CD4-positive, alpha-beta T cell treated with Interleukin-1 beta for 1 hour (primary cell): Measurements from ENCODE around the gene ZNF398.
"Not testable (repeated sequence)": the region's sequence is repeated elsewhere in the genome, so short reads cannot be mapped to it uniquely, and the experiment has no call there.

Source experiments
- DNase-seq, 2 donors: peaks; one replicate each; pipeline ENCODE4 v3.0.0-alpha.2; 2020 to 2022

Gene ZNF398, protein sequence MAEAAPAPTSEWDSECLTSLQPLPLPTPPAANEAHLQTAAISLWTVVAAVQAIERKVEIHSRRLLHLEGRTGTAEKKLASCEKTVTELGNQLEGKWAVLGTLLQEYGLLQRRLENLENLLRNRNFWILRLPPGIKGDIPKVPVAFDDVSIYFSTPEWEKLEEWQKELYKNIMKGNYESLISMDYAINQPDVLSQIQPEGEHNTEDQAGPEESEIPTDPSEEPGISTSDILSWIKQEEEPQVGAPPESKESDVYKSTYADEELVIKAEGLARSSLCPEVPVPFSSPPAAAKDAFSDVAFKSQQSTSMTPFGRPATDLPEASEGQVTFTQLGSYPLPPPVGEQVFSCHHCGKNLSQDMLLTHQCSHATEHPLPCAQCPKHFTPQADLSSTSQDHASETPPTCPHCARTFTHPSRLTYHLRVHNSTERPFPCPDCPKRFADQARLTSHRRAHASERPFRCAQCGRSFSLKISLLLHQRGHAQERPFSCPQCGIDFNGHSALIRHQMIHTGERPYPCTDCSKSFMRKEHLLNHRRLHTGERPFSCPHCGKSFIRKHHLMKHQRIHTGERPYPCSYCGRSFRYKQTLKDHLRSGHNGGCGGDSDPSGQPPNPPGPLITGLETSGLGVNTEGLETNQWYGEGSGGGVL

DNA sequence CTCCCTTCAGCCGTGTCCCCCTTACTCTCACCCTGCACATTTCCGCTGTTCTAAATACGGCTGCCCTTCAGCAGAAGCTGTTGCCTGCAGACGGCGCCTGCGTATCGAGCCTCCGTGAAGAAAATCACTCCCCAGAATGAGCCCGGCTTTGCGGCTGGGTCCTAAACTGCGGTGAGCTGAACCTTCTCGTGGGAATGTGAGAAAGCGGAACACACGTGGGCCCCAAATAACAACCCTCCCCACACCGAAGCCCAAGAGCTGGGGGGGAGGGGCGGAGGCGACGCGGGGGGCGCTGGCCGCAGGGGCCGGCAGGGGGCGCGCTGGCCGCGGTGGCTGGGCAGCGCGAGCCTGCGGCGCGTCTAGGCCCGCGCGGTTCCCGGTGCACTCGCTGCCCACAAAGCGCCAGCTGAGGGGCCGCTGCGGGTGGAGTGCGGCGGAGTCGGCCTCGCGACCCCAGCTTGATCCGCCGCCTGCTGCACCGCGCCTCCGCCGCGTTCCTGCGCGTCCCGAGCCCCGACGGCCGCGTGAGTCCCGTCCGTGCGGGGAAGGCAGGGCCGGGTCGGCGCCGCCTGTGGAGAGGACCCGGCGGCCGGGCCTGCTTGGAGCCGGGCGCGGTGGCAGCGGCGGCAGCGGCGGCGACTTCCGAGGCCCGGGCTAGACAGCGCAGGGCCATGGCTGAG, at the start of gene ZNF398:
TSS of gene ZNF398 (plus strand) at position 382 of the 680 bp plus-strand sequence. CDS start at position 672, 290 bp downstream.
- peak; percentile 88 for DNase-seq

DNA sequence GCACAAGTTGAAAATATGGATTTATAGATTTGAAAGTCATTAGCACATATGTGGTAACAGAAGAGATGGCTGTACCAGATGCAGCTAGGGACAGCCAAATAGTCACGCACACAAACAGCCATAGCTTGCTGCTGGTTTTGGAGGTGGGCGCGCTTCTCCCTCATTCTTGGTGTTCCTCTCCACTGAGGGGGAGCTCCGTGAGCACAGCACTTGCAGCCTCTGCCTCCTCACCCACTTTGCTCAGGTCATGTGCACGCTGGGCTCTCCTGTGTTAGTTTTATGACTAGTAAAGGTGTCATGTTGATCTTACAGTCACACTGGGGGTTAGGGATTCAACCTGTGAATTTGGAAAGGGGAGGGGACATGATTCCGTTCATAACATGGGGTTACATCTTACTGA, 48.2 kb upstream of the ZNF398 start:
- no peak for DNase-seq

DNA sequence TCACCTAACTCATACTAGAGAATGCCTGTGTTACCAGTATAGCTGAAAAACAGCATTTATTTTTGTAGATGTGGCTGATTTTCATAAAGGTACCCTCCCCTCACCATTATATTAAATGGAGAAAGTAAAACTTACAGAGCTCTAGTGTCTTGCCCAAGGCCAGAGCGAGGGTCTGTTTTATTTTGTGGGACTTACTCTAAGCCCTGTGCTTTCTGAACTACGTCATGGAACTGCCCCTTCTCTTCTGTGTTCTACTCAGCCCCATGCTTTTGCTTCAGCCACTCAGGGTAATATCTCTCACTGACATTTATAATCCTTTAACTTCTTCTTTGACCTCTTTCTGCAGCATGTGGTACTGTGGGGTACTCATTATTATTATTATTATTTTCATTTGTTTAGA, 46.4 kb upstream of the ZNF398 start:
- DNase-seq: no peak

DNA sequence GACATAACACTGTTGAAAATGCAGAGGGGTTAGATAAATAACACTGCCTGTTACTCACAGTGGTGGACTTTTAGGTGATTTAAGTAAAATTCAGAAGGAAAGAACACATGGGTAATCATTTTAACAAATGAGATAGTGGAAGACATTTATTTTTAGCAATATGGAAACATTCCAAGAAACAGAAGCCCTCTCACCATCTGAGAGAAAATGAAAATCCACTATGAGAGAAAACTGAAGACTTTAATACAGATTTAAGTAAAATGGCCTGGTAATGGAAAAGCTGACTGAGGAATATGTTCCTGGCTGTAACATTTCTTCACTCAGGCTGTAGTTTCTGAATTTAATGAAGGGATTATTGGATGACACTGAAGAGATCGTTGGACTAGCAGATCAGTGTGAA, 44.6 kb upstream of the ZNF398 start:
- DNase-seq: no peak

DNA sequence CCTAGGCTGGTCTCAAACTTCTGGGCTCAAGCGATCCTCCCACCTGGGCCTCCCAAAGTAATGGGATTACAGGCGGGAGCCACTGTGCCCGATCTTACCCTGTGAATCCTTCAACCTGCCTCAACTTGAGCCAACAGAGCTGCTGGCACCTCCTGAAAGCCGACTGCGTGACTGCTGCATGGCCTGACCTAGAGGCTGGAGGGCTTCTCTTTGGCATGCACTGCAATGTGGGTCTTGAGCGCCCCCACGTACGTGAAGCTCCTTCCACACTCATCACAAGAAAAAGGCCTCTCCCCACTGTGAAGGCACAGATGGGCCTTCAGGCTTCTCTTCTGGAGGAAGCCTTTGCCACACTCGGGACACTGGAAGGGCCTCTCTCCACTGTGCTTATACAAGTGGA, 43.8 kb upstream of the ZNF398 start:
- no peak for DNase-seq

GRCh38 chr7:149104214-149104613, 43.0 kb upstream of the ZNF398 start:
- DNase-seq: no peak

DNA sequence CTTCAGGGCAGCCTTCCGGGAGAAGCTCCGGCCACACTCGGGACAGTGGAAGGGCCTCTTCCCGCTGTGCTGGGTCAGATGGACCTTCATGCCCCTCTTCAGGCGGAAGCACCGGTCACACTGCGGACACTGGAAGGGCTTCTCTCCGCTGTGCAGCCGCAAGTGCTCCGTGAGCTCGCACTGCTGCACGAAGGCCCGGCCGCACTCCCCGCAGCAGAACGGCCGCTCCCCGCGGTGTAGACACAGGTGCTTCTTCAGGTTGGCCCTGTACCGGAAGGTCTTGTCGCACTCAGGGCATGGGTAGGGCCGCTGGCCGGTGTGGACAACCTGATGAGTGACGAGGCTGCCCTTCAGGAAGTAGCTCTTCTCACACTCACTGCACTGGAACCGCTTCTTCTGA, 42.5 kb upstream of the ZNF398 start:
- no peak for DNase-seq

- DNase-seq: no peak
Observed at GRCh38 chr7:149109969-149110368, 37.3 kb upstream of the ZNF398 start.

DNA sequence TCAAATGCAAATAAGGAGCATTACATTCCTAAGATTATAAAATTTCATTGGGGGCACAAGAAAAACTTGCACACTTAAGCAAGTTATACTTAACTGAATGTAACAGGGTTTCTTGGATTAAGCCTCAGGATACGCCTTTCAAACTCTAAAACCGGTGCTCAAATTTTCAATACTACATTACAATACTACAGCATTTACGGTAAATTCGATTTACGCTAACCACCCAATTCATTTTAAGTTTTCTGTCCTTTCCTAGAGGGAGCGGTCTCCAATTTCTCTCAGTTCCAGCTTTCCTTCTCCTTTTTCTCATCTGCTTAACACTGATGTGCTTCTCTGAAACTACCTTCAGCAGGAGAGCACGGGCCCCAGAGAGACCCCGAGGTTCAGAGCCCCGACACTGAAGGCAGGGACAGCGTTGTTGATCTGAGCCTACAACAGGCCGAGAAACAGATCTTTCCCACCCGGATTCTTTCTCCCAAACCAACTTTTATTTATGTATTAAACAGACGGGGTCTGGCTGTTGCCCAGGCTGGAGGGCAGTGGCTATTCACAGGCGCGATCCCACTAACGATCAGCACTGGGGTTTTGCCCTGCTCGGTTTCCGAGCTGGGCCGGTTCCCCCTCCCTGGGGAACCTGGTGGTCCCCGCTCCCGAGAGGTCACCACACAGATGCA, 21.9 kb upstream of the ZNF398 start:
- no peak for DNase-seq

- DNase-seq: peak; percentile 93 to 94
Observed at GRCh38 chr7:149125863-149126661, 21.2 kb upstream of the ZNF398 start, which contains the start of gene ZNF425. Gene ZNF425 (minus strand): TSS chr7:149126324. CDS start chr7:149126213, 111 bp downstream.

- peak; percentile 48 to 57 for DNase-seq
Observed at GRCh38 chr7:149126662-149127266, 20.5 kb upstream of the ZNF398 start.

DNA sequence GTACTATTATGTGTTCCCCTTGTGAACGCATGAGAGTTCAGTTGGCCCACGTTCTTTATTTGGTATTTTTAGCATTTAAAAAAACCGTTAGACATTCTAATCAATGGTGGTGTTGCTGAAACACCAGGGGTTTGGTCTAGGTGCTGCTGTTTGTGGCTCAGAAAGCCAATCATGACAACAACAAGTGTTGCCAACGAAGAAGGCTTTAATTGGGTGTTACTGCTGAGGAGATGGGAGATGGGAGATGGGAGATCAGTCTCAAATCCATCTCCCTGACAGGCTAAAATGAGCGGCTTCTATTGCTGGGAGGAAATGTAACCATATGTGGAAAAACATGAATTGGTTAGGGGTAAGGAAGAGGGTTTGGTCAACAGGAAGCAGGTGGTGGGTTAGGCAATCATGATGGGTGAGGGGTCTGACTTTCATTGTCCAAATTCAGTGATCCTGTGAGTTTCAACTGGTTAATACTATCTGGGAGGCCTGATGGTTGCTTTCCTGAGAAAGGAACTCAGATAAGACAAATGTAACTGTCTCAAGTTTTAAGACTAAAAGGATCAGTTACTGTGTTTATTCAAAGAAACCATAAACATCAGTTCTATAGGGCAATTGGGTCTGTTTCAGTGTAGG, 16.6 kb upstream of the ZNF398 start:
- no peak for DNase-seq

GRCh38 chr7:149133028-149133710, 14.1 kb upstream of the ZNF398 start:
- DNase-seq: no peak

- no peak for DNase-seq
Observed at GRCh38 chr7:149136118-149136517, 11.1 kb upstream of the ZNF398 start.

GRCh38 chr7:149140831-149141230, 6.4 kb upstream of the ZNF398 start:
- DNase-seq: no peak

- DNase-seq: no peak
Observed at GRCh38 chr7:149141893-149142292, 5.4 kb upstream of the ZNF398 start.

DNA sequence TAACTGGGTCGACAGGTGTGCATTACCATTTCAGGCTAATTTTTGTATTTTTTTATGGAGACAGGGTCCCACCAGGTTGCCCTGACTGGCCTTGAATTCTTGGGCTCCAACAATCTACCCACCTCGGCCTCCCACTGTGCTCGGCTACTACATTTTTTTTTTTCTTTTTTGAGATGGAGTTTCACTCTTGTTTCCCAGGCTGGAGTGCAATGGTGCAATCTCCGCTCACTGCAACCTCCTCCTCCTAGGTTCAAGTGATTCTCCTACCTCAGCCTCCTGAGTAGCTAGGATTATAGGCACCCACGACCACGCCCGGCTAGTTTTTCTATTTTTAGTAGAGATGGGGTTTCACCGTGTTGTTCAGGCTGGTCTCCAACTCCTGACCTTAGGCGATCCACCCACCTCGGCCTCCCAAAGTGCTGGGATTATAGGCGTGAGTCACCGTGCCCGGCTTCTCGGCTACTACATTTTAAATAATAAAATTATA, 2.8 kb upstream of the ZNF398 start:
- not testable (repeated sequence) for DNase-seq

- no peak for DNase-seq
Observed at GRCh38 chr7:149145031-149145845, 2.0 kb upstream of the ZNF398 start.
